Kidney (tissue), 14 donors: Measurements from ENCODE around the gene INVS. TPM values are rescaled to one million over a fixed set of nuclear protein-coding genes. Genes with fewer than 3 reads are reported as not detected.
"Not testable (repeated sequence)": the region's sequence is repeated elsewhere in the genome, so short reads cannot be mapped to it uniquely, and the experiment has no call there.

Experiments
- DNase-seq, 5 donors: peaks; one replicate each; pipeline ENCODE4 v3.0.0-alpha.2; 2013 to 2020
- FAIRE-seq: peaks from 2 replicates; lab custom pipeline; 2012; peaks lifted over from hg19 to GRCh38; lab: Jason Lieb, UNC
- H3K27ac ChIP-seq, 2 donors: one replicate each; pipeline ENCODE4 v1.7.0; 2013; ENCODE audit warnings: low read depth in 2 of 2, low read length in 2 of 2, inconsistent platforms in 1 of 2
- H3K27me3 ChIP-seq: one replicate; pipeline ENCODE4 v1.7.1; 2013; ENCODE audit warnings: low read length, inconsistent platforms; ENCODE audit not compliant: control insufficient read depth, insufficient read depth
- H3K36me3 ChIP-seq, 3 donors: one replicate each; pipeline versions ENCODE4 v1.7.0 to v1.7.1; 2013; ENCODE audit warnings: low read length in 3 of 3, control low read depth in 1 of 3, inconsistent platforms in 1 of 3; ENCODE audit not compliant: insufficient read depth in 3 of 3, control insufficient read depth in 2 of 3
- H3K4me1 ChIP-seq, 3 donors: one replicate each; pipeline versions ENCODE4 v1.7.0 to v1.7.1; 2013; ENCODE audit warnings: low read length in 3 of 3, inconsistent platforms in 1 of 3, low read depth in 1 of 3; ENCODE audit not compliant: control insufficient read depth in 2 of 3, insufficient read depth in 2 of 3
- H3K4me3 ChIP-seq, 3 donors: one replicate each; pipeline versions ENCODE4 v1.7.0 to v1.8.1; 2013; ENCODE audit warnings: low read length in 3 of 3, control low read depth in 1 of 3, inconsistent platforms in 1 of 3
- H3K9ac ChIP-seq, 3 donors: one replicate each; pipeline versions ENCODE4 v1.7.0 to v1.7.1; 2013; ENCODE audit warnings: low read length in 3 of 3, control low read depth in 1 of 3, inconsistent platforms in 1 of 3
- H3K9me3 ChIP-seq, 3 donors: one replicate each; pipeline versions ENCODE4 v1.7.0 to v1.7.1; 2013; ENCODE audit warnings: low read length in 3 of 3, control low read depth in 1 of 3, inconsistent platforms in 1 of 3; ENCODE audit not compliant: control insufficient read depth in 2 of 3, insufficient read depth in 1 of 3
- CTCF ChIP-seq: IDR thresholded peaks from 3 replicates; pipeline ENCODE4 v1.5.1; 2012; ENCODE audit warnings: mild to moderate bottlenecking, moderate library complexity, borderline replicate concordance; ENCODE audit not compliant: insufficient read depth; ENCODE audit errors: extremely low read depth
- intact Hi-C: fragments of 100-400 bp; cut with DNase I; formaldehyde crosslinking; loops from one replicate; pipeline ENCODE4 v1.11.1; 2022
- polyA plus RNA-seq: library from polyadenylated mRNA; stranded (reverse); fragments of 350-450 nt; fragmentation: Illumina TruSeq; extraction: RNeasy Lipid Tissue Mini Kit (QIAGEN cat#74804); gene quantifications from one replicate; pipeline ENCODE4 v1.2.3, GENCODE V29; 2014; ENCODE audit warnings: low read depth, low replicate concordance; ENCODE audit not compliant: insufficient read depth
- total RNA-seq: library from RNA; stranded (reverse); fragmentation: NEBNext Ultra II Directional; extraction: Animal tissue kit (Norgen Biotek cat#: 25700); gene quantifications from one replicate; pipeline ENCODE4 v1.2.1, GENCODE V29; 2021
- donor health status: control.
- donor health status: control.
- donor health status: control.
- donor health status: control.
- donor health status: control.
- donor health status: DM: yes; HTN: yes; CAD: no.
- donor health status: Normal renal cell carcinoma (clear cell type).

INVS gene
- total and polyA plus RNA-seq, 2 donors from 2014 or later: 7.1 to 19.7 TPM

- no peak for DNase-seq
- Histone ChIP-seq H3K4me3 (no peak overlapping the region), H3K27ac (no peak overlapping the region), H3K4me1 (peaks cover 0 to 2% (median 0%) of the 10 kb centered on the region in 3 donors), H3K27me3 (no peaks in the 10 kb centered on the region), H3K9me3 (no peaks in the 10 kb centered on the region), H3K36me3 (peaks cover 0 to 4% (median 0%) of the 10 kb centered on the region in 3 donors), H3K9ac (no peak overlapping the region)
- no peak for TF ChIP-seq CTCF
- intact Hi-C loops: no loop called here
- FAIRE-seq: no peak
Observed at GRCh38 chr9:100058699-100059579, 40.1 kb upstream of the INVS start.

GRCh38 chr9:100062683-100063082, 36.4 kb upstream of the INVS start:
- H3K4me1 ChIP-seq, FAIRE-seq, intact Hi-C loops, DNase-seq, H3K36me3 ChIP-seq, H3K9me3 ChIP-seq, H3K27me3 ChIP-seq, H3K9ac ChIP-seq, H3K4me3 ChIP-seq: not testable (repeated sequence)
- H3K27ac ChIP-seq: peak overlapping the region in 1 of 2 donors; percentile 42

- no peaks in the 10 kb centered on the region for H3K9me3 ChIP-seq
- H3K36me3 ChIP-seq: peaks cover 0 to 2% (median 0%) of the 10 kb centered on the region in 3 donors
- intact Hi-C loops: no loop called here
- TF ChIP-seq CTCF: no peak
- peaks cover 0 to 2% (median 0%) of the 10 kb centered on the region in 3 donors for H3K4me1 ChIP-seq
- no peak overlapping the region for H3K27ac ChIP-seq
- no peak for FAIRE-seq
- H3K4me3 ChIP-seq: no peak overlapping the region
- peak in 2 of 5 donors; percentile 16 to 20 for DNase-seq
- no peaks in the 10 kb centered on the region for H3K27me3 ChIP-seq
- no peak overlapping the region for H3K9ac ChIP-seq
Observed at GRCh38 chr9:100063185-100063584, 35.9 kb upstream of the INVS start.

GRCh38 chr9:100064872-100065581, 34.0 kb upstream of the INVS start:
- H3K9ac ChIP-seq: no peak overlapping the region
- no peak for DNase-seq
- no peak overlapping the region for H3K4me3 ChIP-seq
- H3K4me1 ChIP-seq: peaks cover 0 to 2% (median 0%) of the 10 kb centered on the region in 3 donors
- no peaks in the 10 kb centered on the region for H3K36me3 ChIP-seq
- intact Hi-C loops: no loop called here
- H3K27me3 ChIP-seq: no peaks in the 10 kb centered on the region
- H3K27ac ChIP-seq: no peak overlapping the region
- H3K9me3 ChIP-seq: no peaks in the 10 kb centered on the region
- FAIRE-seq: no peak
- TF ChIP-seq CTCF: no peak
